ENCODE data around the gene RTTN. TPM values are rescaled to one million over a fixed set of nuclear protein-coding genes. Genes with fewer than 3 reads are reported as not detected.

RTTN gene
- total and polyA plus RNA-seq, 3 donors from 2014 or later, result 23.1 to 67.0 (median 40.1) TPM

- intact Hi-C loops (cut with DNase I; ENCODE audit: low total_unique reads), result no loop called here
- DNase-seq, result no peak
- 57 to 58% methylated on average over 3 of the region's 3 CpGs for WGBS, 2 donors
- Histone ChIP-seq H3K4me3 (no peak overlapping the region), H3K4me1 (no peaks in the 10 kb centered on the region), H3K36me3 (ENCODE audit: low read depth, missing control alignments) (no peaks in the 10 kb centered on the region), H3K9me3 (no peaks in the 10 kb centered on the region), H3K27me3 (no peaks in the 10 kb centered on the region), H3K27ac (no peak overlapping the region)
- TF ChIP-seq POLR2A (IDR thresholded peaks at IDR 0.05) (no peak), CTCF (IDR thresholded peaks at IDR 0.05) (no peak)
Observed at GRCh38 chr18:70166668-70167067, 38.8 kb downstream of the RTTN start.

DNA sequence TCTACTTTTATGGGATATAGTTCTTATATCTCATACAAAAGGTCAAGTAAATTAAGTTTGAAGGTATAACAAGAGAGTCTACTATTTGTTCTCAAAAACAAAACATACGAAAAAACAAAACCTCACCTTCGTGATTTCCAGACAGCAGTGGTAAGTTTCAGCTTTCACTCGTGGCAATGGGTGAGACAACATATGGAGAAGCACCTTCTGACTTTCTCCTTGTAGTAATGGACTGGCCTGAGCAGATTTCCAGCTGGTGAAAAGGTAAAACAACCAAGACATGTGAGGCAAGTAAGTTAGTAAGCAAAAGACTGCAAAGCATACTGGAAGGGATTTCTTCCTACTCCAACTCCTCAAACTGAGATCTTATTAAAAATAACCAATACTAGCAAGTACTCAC, 39.6 kb downstream of the RTTN start:
- Histone ChIP-seq H3K9me3 (no peaks in the 10 kb centered on the region), H3K4me1 (no peaks in the 10 kb centered on the region), H3K27ac (no peak overlapping the region), H3K4me3 (no peak overlapping the region), H3K36me3 (ENCODE audit: low read depth, missing control alignments) (no peaks in the 10 kb centered on the region), H3K27me3 (no peaks in the 10 kb centered on the region)
- intact Hi-C loops (cut with DNase I; ENCODE audit: low total_unique reads), result no loop called here
- DNase-seq, result no peak
- 81 to 87% methylated on average over 3 of the region's 3 CpGs for WGBS, 2 donors
- no peak for TF ChIP-seq CTCF (IDR thresholded peaks at IDR 0.05)
- TF ChIP-seq POLR2A (IDR thresholded peaks at IDR 0.05), result no peak

DNA sequence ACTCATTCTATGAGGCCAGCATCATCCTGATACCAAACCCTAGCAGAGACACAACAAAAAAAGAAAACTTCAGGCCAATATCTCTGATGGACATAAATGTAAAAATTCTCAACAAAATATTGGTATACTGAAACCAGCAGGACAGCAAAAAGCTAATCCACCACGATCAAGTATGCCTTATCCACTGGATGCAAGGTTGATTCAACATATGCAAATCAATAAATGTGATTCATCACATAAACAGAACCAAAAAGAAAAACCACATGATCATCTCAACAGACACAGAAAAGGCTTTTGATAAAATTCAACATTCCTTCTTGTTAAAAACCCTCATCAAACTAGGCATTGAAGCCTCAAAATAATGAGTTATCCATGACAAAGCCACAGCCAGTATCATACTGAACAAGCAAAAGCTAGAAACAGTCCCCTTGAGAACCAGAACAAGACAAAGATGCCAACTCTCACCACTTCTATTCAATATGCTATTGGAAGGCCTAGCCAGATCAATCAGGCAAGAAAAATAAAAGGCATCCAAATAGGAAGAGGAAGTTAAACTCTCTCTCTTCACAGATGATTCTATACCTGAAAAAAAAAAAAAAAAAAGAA, 45.3 kb downstream of the RTTN start:
- Histone ChIP-seq H3K27ac (no peak overlapping the region), H3K4me1 (no peaks in the 10 kb centered on the region), H3K36me3 (ENCODE audit: low read depth, missing control alignments) (no peaks in the 10 kb centered on the region), H3K27me3 (no peaks in the 10 kb centered on the region), H3K9me3 (no peaks in the 10 kb centered on the region), H3K4me3 (no peak overlapping the region)
- TF ChIP-seq POLR2A (IDR thresholded peaks at IDR 0.05) (no peak), CTCF (IDR thresholded peaks at IDR 0.05) (no peak)
- 100% methylated on average over 1 of the region's 1 CpG for WGBS, 2 donors
- intact Hi-C loops (cut with DNase I; ENCODE audit: low total_unique reads), result no loop called here
- no peak for DNase-seq

GRCh38 chr18:70158992-70159717, 46.3 kb downstream of the RTTN start:
- Histone ChIP-seq H3K27me3 (no peaks in the 10 kb centered on the region), H3K36me3 (ENCODE audit: low read depth, missing control alignments) (no peaks in the 10 kb centered on the region), H3K9me3 (no peaks in the 10 kb centered on the region), H3K27ac (no peak overlapping the region), H3K4me1 (no peaks in the 10 kb centered on the region), H3K4me3 (no peak overlapping the region)
- WGBS, 2 donors, result 90 to 96% methylated on average over 3 of the region's 3 CpGs
- no peak for DNase-seq
- TF ChIP-seq CTCF (IDR thresholded peaks at IDR 0.05) (no peak), POLR2A (IDR thresholded peaks at IDR 0.05) (no peak)
- intact Hi-C loops (cut with DNase I; ENCODE audit: low total_unique reads), result no loop called here

DNA sequence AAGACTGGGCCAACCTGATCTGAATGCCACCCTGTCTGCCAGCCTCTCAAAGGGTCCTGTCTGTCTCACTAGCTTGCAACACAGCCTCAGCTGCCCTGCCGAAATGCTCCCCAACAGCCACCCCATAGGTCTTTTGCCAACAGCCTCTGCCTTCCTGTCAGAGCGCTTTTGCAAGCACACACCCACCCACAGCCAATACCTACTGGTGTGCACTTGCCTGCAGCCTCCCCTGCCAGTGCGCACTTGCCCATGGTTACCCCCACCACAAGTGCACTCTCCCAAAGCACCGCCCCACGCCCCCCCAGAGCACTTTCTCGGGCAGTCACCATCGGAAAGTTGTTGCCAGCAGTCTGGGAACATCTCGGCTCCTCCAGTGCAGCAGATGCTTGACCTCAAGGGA, 48.6 kb downstream of the RTTN start:
- TF ChIP-seq CTCF (IDR thresholded peaks at IDR 0.05) (no peak), POLR2A (IDR thresholded peaks at IDR 0.05) (no peak)
- Histone ChIP-seq H3K27me3 (no peaks in the 10 kb centered on the region), H3K9me3 (no peaks in the 10 kb centered on the region), H3K4me1 (no peaks in the 10 kb centered on the region), H3K27ac (no peak overlapping the region), H3K4me3 (no peak overlapping the region), H3K36me3 (ENCODE audit: low read depth, missing control alignments) (no peaks in the 10 kb centered on the region)
- intact Hi-C loops (cut with DNase I; ENCODE audit: low total_unique reads), result no loop called here
- DNase-seq, result no peak
- 89 to 96% methylated on average over 6 to 8 of the region's 8 CpGs for WGBS, 2 donors

All from testis (tissue), 3 donors.